Loucy (cell line): ENCODE measurements around the gene ESYT2.

ENCODE experiments used
- H2AFZ ChIP-seq: fragments of 200-600 bp; sonication (generic); 2 replicates; pipeline ENCODE4 v1.6.0; 2016; ENCODE audit warnings: antibody characterized with exemption, mild to moderate bottlenecking, low read length, moderate library complexity
- H3F3A ChIP-seq: fragments of 200-600 bp; 2 replicates; pipeline ENCODE4 v1.6.0; 2016; ENCODE audit warnings: antibody characterized with exemption, low read depth, mild to moderate bottlenecking
- H3K27me3 ChIP-seq: fragments of 200-600 bp; sonication (generic); 2 replicates; pipeline ENCODE4 v1.6.1; 2014; ENCODE audit warnings: low read length, mild to moderate bottlenecking; ENCODE audit not compliant: insufficient read depth, poor library complexity, severe bottlenecking
- H3K36me3 ChIP-seq: fragments of 200-600 bp; sonication (generic); 2 replicates; pipeline ENCODE4 v1.6.1; 2016; ENCODE audit warnings: low read length; ENCODE audit not compliant: insufficient read depth
- H3K4me1 ChIP-seq: fragments of 200-600 bp; sonication (generic); 2 replicates; pipeline ENCODE4 v1.5.1; 2014; ENCODE audit warnings: low read length, mild to moderate bottlenecking; ENCODE audit not compliant: insufficient read depth, poor library complexity, severe bottlenecking
- H3K4me2 ChIP-seq: fragments of 200-600 bp; sonication (generic); 2 replicates; pipeline ENCODE4 v1.6.0; 2014; ENCODE audit warnings: antibody characterized with exemption, low read length, low read depth, mild to moderate bottlenecking; ENCODE audit not compliant: poor library complexity, severe bottlenecking
- H3K4me3 ChIP-seq: fragments of 200-600 bp; sonication (generic); 2 replicates; pipeline ENCODE4 v1.5.1; 2014; ENCODE audit warnings: low read length, mild to moderate bottlenecking, mixed read lengths; ENCODE audit not compliant: poor library complexity, severe bottlenecking
- H3K79me2 ChIP-seq: fragments of 200-600 bp; sonication (generic); 2 replicates; pipeline ENCODE4 v1.6.1; 2014; ENCODE audit warnings: low read length; ENCODE audit not compliant: insufficient read depth
- H3K9ac ChIP-seq: fragments of 200-600 bp; sonication (generic); 2 replicates; pipeline ENCODE4 v1.6.0; 2014; ENCODE audit warnings: mild to moderate bottlenecking, low read depth, low read length, moderate library complexity; ENCODE audit not compliant: poor library complexity, severe bottlenecking
- H3K9me2 ChIP-seq: fragments of 200-600 bp; sonication (generic); replicated peaks from 2 replicates; pipeline ENCODE4 v1.6.1; 2016; ENCODE audit warnings: low read depth, low read length, mixed read lengths
- H3K9me3 ChIP-seq: fragments of 200-600 bp; sonication (generic); 2 replicates; pipeline ENCODE4 v1.6.1; 2014; ENCODE audit warnings: mild to moderate bottlenecking, antibody characterized with exemption, low read length, low read depth; ENCODE audit not compliant: insufficient read depth
- H4K20me1 ChIP-seq: fragments of 200-600 bp; sonication (generic); 2 replicates; pipeline ENCODE4 v1.6.0; 2014; ENCODE audit warnings: antibody characterized with exemption, low read length, mild to moderate bottlenecking; ENCODE audit not compliant: insufficient read depth, poor library complexity, severe bottlenecking
- CTCF ChIP-seq: fragments of 200-600 bp; sonication (generic); conservative IDR thresholded peaks from 2 replicates; pipeline ENCODE4 v1.5.1; 2014; ENCODE audit warnings: mild to moderate bottlenecking, antibody characterized with exemption, low read length
- EZH2phosphoT487 ChIP-seq: fragments of 200-600 bp; IDR thresholded peaks from 2 replicates; pipeline ENCODE4 v1.6.1; 2018; ENCODE audit warnings: antibody characterized with exemption, mild to moderate bottlenecking, moderate library complexity, borderline replicate concordance

Gene ESYT2

GRCh38 chr7:158781974-158782664 is 47.2 kb downstream of the ESYT2 start:
- H3K9me2 ChIP-seq = no peaks in the 10 kb centered on the region
- TF ChIP-seq EZH2phosphoT487 (no peak), CTCF (no peak)
- no peak overlapping the region for H3K4me2 ChIP-seq
- H3K9ac ChIP-seq = no peak overlapping the region
- H4K20me1 ChIP-seq = peaks cover 3% of the 10 kb centered on the region
- no peaks in the 10 kb centered on the region for H3K27me3 ChIP-seq
- no peaks in the 10 kb centered on the region for H3K9me3 ChIP-seq
- peaks cover 77% of the 10 kb centered on the region; the same call in 1 of the 2 replicates for H3K36me3 ChIP-seq
- no peak overlapping the region for H2AFZ ChIP-seq
- peaks cover 20% of the 10 kb centered on the region for H3K4me1 ChIP-seq
- H3K4me3 ChIP-seq = no peak overlapping the region
- H3K79me2 ChIP-seq = peaks cover 30% of the 10 kb centered on the region
- H3F3A ChIP-seq = 0 out of 2 replicates have a peak, but pooled peaks cover 6% of the 10 kb centered on the region

GRCh38 chr7:158781217-158781973 is 47.9 kb downstream of the ESYT2 start:
- H3K36me3 ChIP-seq = peaks cover 72% of the 10 kb centered on the region; the same call in 1 of the 2 replicates

More at GRCh38 chr7:158781217-158781973, 47.9 kb downstream of the ESYT2 start:
- H2AFZ ChIP-seq = no peak overlapping the region
- H3K4me2 ChIP-seq = no peak overlapping the region
- no peak overlapping the region for H3K4me3 ChIP-seq
- no peak for TF ChIP-seq CTCF
- TF ChIP-seq EZH2phosphoT487 = no peak
- H3K79me2 ChIP-seq = peaks cover 30% of the 10 kb centered on the region
- no peak overlapping the region for H3K9ac ChIP-seq
- peaks cover 3% of the 10 kb centered on the region for H4K20me1 ChIP-seq
- no peaks in the 10 kb centered on the region for H3K27me3 ChIP-seq
- H3F3A ChIP-seq = 0 out of 2 replicates have a peak, but pooled peaks cover 6% of the 10 kb centered on the region
- peaks cover 20% of the 10 kb centered on the region for H3K4me1 ChIP-seq
- no peaks in the 10 kb centered on the region for H3K9me2 ChIP-seq
- H3K9me3 ChIP-seq = no peaks in the 10 kb centered on the region
